WTC11 (cell line): ENCODE measurements around the gene SEBOX. TPM values are rescaled to one million over a fixed set of nuclear protein-coding genes. Genes with fewer than 3 reads are reported as not detected.

Experiments used
- microRNA-seq: library from miRNA; unstranded; fragments of <30 nt; microRNA quantifications from one replicate; pipeline ENCODE4 v1.2.0, GENCODE V29; 2022; ENCODE audit warnings: borderline number of aligned reads
- total RNA-seq: library from RNA; stranded (reverse); gene quantifications from 3 replicates; pipeline ENCODE4 v1.2.3, GENCODE V29; 2021

The SEBOX gene
- total RNA-seq, 1 experiment from 2014 or later: not detected

Small RNA genes lying within 50 kb of the gene (microRNA-seq; reads per million reads assigned to microRNA genes)
- gene MIR4723: 2.1 reads per million

Other genes with a start within 250 kb of the SEBOX start
- gene TMEM97, start 46.0 kb downstream of the SEBOX start, total RNA-seq: 68.0 to 86.5 TPM (median 83.1 TPM) in 3 replicates
- gene IFT20, start 29.7 kb downstream of the SEBOX start, total RNA-seq: 17.6 to 19.3 TPM (median 18.3 TPM) in 3 replicates
- 16.9 to 21.3 TPM (median 17.1 TPM) in 3 replicates for gene TNFAIP1, start 29.4 kb downstream of the SEBOX start, total RNA-seq
- 79.2 to 85.4 TPM (median 79.7 TPM) in 3 replicates for gene POLDIP2, start 7.7 kb downstream of the SEBOX start, total RNA-seq
- 0.82 to 1.6 TPM (median 1.3 TPM) in 3 replicates for gene VTN, start 5.1 kb upstream of the SEBOX start, total RNA-seq
- gene SARM1, start 6.5 kb upstream of the SEBOX start, total RNA-seq: 3.8 to 4.7 TPM (median 4.7 TPM) in 3 replicates
- 5.7 to 6.7 TPM (median 6.6 TPM) in 3 replicates for gene SLC46A1, start 41.0 kb upstream of the SEBOX start, total RNA-seq
- gene SLC13A2, start 108.4 kb upstream of the SEBOX start, total RNA-seq: not detected in 3 replicates
- not detected in 3 replicates for gene FOXN1, start 141.1 kb upstream of the SEBOX start, total RNA-seq
- gene UNC119, start 187.4 kb upstream of the SEBOX start, total RNA-seq: 53.3 to 59.6 TPM (median 54.6 TPM) in 3 replicates
- gene PIGS, start 206.3 kb upstream of the SEBOX start, total RNA-seq: 50.6 to 55.0 TPM (median 54.6 TPM) in 3 replicates
- 73.5 to 95.7 TPM (median 94.2 TPM) in 3 replicates for gene ALDOC, start 211.7 kb upstream of the SEBOX start, total RNA-seq
- gene SPAG5, start 233.8 kb upstream of the SEBOX start, total RNA-seq: 120 to 146 TPM (median 125 TPM) in 3 replicates
- gene RSKR, start 249.0 kb upstream of the SEBOX start, total RNA-seq: 23.7 to 28.0 TPM (median 25.6 TPM) in 3 replicates